ENCODE measurements around the gene GPR15.

The GPR15 gene

GRCh38 chr3:98528474-98529346 is 3.1 kb upstream of the GPR15 start:
- no peak for DNase-seq (ENCODE audit: low read depth)
- H3K4me3 ChIP-seq (ENCODE audit: control insufficient read depth, low read depth, low read length): no peak overlapping the region
- no peak for TF ChIP-seq CTCF (conservative IDR thresholded peaks at IDR 0.05; ENCODE audit: control insufficient read depth, insufficient read depth, low read depth, low read length)

GRCh38 chr3:98529856-98530459 is 1.8 kb upstream of the GPR15 start:
- H3K4me3 ChIP-seq (ENCODE audit: control insufficient read depth, low read depth, low read length): no peak overlapping the region
- no peak for DNase-seq (ENCODE audit: low read depth)
- TF ChIP-seq CTCF (conservative IDR thresholded peaks at IDR 0.05; ENCODE audit: control insufficient read depth, insufficient read depth, low read depth, low read length): no peak

GRCh38 chr3:98530676-98531075 is 1.1 kb upstream of the GPR15 start:
- DNase-seq (ENCODE audit: low read depth): no peak
- no peak for TF ChIP-seq CTCF (conservative IDR thresholded peaks at IDR 0.05; ENCODE audit: control insufficient read depth, insufficient read depth, low read depth, low read length)
- H3K4me3 ChIP-seq (ENCODE audit: control insufficient read depth, low read depth, low read length): no peak overlapping the region

- no peak overlapping the region for H3K4me3 ChIP-seq (ENCODE audit: control insufficient read depth, low read depth, low read length)
- no peak for TF ChIP-seq CTCF (conservative IDR thresholded peaks at IDR 0.05; ENCODE audit: control insufficient read depth, insufficient read depth, low read depth, low read length)
Observed at GRCh38 chr3:98532275-98532637, 478 bp downstream of the GPR15 start.

GRCh38 chr3:98532709-98533571 is 1.2 kb downstream of the GPR15 start:
- DNase-seq (ENCODE audit: low read depth): no peak
- no peak overlapping the region for H3K4me3 ChIP-seq (ENCODE audit: control insufficient read depth, low read depth, low read length)
- no peak for TF ChIP-seq CTCF (conservative IDR thresholded peaks at IDR 0.05; ENCODE audit: control insufficient read depth, insufficient read depth, low read depth, low read length)

More at GRCh38 chr3:98532275-98532637, 478 bp downstream of the GPR15 start:
- DNase-seq (ENCODE audit: low read depth): no peak

- TF ChIP-seq CTCF (conservative IDR thresholded peaks at IDR 0.05; ENCODE audit: control insufficient read depth, insufficient read depth, low read depth, low read length): no peak
- H3K4me3 ChIP-seq (ENCODE audit: control insufficient read depth, low read depth, low read length): no peak overlapping the region
- no peak for DNase-seq (ENCODE audit: low read depth)
Observed at GRCh38 chr3:98534168-98534567, 2.4 kb downstream of the GPR15 start.

Data from fibroblast of mammary gland (primary cell).